CD4-positive, alpha-beta T cell treated with Interleukin-1 beta for 1 hour (primary cell): Measurements from ENCODE around the gene MAGEF1.

Source experiments
- DNase-seq, 2 donors: peaks; one replicate each; pipeline ENCODE4 v3.0.0-alpha.2; 2020 to 2022

MAGEF1 gene

GRCh38 chr3:184663756-184664155, 48.1 kb downstream of the MAGEF1 start:
- no peak for DNase-seq

- DNase-seq = no peak
Measured at GRCh38 chr3:184663356-184663755, 48.5 kb downstream of the MAGEF1 start.

DNA sequence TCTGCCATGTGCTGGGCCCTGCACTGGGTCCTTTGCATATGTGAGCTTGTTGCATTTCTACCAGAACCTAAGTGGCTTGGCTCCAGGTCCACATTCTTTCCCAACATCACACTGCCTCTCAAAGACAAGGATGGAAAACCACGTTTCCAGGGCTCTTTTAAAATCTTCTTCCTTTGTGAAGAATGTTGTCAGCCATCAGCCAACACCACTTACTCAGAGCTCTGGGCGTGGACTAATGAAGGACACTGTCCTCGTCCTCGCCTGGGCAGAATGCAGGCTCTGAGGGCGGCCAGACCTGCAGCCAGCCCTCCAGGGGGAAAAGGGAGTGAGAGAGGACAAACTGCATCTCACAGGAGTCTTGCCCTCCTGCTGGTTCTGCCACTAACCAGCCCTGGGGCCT, 49.7 kb downstream of the MAGEF1 start:
- no peak for DNase-seq

GRCh38 chr3:184660931-184661330, 50.9 kb downstream of the MAGEF1 start:
- no peak for DNase-seq
